ENCODE data around the gene CBLN3. TPM values are rescaled to one million over a fixed set of nuclear protein-coding genes. Genes with fewer than 3 reads are reported as not detected.

CBLN3 gene
- polyA plus RNA-seq, 1 donor: 3.7 TPM

DNA sequence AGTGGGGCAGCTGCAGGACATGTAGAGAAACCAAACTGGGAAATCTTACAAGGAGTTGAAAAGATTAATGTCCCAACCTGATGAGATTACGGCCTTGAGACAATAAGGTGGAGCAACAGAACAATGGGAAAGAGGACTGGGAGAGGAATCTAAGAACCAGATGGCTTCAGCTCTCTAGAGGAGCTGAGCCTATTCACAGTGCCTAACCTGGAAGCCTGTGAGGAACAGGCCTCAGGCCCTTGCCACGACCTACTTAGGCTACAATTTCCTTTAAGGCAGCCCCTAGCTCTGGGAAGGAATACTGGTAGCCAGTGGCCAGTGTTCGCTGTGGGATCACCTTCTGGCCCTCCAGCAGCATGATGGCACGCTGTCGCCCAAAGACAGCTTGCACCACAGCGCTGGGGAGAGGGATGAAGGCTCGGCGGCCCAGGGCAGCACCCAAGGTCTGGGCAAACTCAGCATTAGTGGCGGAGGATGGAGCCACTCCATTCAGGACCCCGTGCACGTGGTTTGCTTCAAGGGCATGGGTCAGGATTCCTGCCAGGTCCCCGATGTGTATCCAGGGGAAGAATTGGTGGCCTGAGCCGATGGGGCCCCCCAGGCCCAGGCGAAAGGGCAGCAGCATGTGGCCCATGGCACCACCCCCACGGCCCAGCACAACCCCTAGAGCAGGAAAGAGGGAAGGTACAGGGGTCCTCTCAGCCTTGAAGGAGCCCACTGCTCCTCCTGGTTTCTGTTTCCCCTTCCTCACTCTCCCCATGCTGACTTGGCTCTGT is 10.6 kb upstream of the CBLN3 start:
- DNase-seq: no peak

DNA sequence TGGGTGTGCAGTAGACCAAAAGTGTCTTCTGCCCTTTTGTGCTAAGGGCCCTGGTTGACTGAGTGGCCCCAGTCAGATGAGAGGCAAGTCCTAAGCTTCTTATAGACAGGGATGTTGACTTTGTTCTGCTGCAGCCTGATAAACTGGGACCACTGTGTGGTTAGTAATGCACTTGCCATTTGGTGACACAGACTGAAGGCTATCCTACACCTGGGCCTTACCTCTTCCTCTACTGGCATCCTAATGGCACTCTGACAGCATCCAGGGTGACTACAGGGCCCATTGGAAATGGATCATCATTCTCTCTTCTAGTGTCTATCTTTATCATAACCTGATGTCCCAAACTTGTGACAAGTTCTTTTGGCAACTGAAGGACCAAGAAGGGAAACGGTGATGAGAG is 9.8 kb upstream of the CBLN3 start:
- DNase-seq: no peak

DNA sequence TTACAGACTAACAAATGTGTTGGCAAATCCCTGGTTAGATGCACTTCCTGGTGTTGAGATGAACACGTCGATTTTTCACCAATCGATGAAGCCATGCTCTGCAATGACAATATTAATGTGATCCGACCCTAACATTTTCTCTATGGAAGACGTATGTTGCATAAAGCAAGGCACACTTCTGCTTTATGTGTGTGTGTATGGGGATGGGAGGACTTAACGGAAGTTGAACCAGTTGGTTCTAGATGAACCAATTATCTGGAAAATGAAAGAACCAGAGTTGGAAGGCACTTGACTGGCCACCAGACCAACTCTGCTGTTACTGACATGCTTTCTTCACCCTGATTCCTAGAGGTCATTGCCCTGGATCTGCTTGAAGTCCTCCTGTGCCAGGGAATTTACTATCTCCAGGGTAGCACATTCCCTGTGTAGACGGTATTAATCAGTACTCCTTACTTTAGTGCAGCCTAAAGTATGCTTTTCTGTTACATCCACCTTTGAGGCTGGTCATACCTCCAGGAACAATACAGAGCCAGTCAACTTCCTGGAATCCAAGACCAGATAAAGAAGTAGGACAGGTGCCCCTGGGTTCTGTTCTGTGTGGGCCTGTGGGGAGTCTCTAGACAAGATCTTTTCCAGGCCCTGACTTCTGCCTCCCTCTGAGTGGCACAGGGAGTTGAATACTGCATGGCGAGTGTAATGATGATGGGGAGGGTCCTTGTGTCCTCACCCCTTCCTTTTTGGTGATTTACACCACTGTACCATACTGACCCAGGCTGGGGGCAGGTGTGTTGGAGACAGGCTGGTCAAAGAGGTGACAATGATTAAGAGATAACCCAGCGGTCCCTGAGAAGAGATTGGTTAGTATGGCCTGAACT is 9.0 kb upstream of the CBLN3 start:
- no peak for DNase-seq

DNA sequence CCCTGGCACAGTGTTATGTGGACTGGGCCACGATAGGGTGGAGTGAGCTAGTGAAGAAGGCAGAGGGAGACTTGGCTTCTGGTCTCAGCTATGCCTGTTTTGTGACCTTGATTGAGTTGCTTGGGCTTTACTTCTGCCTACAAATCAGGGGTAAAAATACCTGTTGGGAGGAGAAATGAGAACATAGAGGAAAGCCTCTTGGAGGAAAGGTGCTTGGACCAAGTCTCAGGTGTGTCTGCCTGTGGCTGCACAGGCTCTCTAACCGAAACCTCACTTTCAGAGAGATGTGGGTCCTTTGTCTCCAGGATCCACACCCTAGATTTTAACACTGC is 8.2 kb upstream of the CBLN3 start:
- no peak for DNase-seq

DNA sequence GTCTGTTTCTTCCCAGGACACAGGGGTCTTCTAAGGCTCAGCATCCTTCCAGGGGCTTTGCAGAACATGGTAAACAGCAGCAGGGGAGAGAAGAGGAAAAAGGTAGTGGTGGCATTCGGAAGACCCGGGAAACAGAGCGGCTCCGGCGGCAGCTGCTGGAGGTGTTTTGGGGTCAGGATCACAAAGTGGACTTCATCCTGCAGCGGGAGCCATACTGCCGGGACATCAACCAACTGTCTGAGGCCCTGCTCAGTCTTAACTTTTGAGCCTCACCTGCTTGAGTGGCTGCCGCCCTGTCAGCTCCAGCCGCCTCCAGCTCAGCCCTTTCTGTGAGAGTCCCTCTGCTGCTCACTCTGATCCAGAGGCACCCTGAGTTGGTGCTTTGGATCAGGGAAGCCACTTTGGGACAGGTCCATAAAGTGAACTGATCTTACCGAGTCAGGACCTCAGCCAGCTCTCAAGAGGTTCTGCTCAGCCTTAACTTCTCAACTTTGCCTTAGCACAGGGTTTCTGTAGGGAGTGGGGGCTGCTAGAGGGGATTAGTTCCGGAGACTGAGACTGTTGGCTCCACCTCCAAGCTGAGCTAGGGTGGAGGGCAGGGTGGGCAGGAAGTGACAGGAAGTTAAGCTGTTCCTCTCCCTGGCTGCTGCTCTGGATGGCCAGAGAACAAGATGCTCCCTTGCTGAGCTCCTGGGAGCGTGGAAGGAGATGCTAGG is 7.7 kb upstream of the CBLN3 start:
- no peak for DNase-seq

DNA sequence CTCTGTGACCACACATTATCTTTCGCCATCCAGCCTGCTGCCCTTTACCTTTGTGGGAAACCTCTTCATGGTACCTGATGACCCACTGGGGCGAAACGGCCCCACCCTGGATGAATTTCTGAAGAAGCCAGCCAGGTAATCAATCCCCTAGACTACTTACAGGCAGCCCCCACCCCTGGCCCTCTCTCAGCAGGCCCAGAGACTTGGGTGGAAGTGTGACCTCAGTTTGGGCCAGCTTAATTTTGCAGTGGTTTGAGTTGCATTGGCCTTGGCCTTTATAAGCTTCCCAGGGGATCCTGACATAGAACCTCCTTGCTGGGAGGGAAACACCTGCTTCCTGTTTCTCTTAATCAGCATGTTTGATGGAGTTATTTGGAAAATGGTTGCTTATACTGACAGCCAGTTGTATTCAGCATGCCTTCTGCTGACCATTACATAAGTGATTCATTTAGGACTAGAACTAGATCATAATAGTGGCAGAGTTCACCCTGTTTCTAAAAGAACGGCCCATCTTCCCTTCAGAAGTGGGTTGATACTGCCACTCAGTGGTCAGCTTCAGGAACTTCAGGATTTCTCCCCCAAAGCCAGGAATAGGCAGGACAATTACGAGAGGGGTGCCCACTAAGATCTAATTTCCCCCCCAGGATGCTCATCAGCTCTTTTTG is 7.0 kb upstream of the CBLN3 start:
- peak; percentile 70 for DNase-seq

DNA sequence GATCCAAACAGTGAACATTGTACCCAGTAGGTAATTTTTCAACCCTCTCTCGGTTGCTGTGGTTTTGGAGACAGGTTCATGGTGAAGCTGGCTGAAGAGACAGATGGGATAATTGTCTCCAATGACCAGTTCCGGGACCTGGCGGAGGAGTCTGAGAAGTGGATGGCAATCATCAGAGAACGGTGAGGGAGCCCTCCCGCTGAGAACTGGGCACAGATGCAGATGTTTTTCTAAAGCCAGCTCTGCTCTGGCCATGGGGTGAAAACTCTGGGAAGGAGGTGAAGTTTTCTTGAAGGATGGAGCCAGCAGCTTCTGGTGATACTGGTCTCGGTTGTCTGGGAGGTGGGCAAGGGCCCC is 6.5 kb upstream of the CBLN3 start:
- no peak for DNase-seq

DNA sequence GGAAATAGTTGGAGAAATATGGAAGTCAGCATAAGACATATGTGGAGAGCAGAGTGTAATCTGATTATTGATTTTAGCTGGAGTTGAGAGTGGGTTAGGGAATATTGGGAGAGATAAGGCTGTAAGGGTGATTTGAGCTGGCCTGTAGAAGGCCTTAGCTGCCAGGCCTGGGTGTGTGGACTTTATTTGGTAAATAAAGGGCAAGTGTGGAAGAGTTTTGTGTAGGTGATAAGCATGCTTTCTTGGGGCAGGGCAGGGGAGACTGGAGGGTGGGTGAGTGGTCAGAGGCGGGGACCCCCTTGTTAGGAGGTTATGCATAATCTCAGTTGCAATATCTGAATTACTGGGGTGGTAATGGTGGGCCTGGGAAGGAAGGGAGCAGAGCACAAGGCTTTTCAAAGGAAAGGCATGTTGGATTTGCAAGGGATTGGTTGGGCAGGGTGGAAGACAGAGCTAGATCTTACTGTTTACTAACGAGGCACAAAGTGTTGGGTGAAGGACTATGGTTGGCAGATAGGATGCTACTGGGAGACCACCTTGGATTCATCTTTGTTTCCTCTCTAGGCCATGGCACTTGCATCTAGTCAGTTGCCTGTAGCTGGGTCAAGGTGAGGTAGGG is 5.8 kb upstream of the CBLN3 start:
- DNase-seq: no peak

DNA sequence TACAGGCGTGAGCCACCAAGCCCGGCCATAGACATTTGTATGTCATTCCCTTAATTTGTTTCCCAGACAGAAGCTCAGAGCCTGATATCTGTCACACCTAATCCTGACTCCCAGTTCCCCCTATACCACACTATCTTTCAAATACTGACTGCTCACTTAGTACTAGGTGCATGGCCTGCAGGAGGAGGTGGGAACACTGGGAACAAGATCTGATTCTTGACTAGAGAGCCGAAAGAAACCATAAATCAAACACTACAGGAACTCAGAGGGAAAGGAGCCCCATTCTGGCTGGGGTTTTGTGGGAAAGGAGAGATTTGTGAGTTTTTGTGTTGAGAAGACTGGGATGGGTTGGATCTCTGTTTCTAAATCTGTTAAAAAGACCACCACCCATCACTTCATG is 5.2 kb upstream of the CBLN3 start:
- no peak for DNase-seq

DNA sequence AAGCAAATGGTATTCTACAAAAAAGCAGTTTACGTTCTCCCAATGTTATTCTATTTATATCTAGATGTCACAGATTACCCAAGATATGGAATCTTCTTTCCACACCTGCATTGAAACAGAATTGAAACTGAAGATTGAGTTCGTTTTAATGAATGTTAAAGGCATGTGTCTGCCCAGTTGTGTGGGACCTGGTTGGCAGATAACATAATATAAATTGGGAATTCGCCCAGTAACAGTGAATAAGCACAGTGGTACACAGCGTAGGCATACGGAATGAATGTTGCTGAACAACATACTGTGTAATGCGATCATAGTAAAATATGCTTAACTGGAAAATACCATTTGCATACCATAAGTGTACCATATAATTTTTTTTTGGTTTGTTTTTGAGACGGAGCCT is 4.6 kb upstream of the CBLN3 start:
- no peak for DNase-seq

DNA sequence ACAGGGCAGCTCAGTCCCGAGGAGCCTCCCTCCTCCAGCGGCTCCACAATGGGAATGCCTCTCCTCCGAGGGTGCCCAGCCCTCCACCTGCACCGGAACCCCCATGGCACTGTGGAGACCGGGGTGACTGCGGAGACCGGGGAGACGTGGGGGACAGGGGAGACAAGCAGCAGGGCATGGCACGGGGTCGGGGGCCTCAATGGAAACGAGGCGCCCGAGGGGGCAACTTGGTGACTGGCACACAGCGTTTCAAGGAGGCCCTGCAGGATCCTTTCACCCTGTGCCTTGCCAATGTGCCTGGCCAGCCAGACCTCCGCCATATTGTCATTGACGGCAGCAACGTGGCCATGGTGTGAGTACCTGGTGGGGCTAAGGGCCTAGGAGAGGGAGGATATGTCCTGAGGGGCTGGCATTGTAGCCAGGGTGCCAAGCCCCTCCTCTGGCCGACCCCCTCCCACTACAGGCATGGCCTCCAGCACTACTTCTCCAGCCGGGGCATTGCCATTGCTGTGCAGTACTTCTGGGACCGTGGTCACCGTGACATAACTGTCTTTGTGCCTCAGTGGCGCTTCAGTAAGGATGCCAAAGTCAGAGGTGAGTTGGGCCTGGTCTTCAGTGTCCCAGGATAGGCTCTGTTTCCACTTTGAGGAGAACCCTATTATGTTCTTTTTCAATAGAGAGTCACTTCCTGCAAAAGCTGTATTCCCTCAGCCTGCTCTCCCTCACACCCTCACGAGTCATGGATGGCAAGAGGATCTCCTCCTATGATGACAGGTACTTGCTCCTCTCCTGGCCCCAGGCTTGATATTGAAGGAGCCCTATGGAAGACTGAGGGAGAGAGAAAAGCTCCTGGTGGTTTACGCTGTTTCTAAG is 3.0 kb upstream of the CBLN3 start:
- no peak for DNase-seq

DNA sequence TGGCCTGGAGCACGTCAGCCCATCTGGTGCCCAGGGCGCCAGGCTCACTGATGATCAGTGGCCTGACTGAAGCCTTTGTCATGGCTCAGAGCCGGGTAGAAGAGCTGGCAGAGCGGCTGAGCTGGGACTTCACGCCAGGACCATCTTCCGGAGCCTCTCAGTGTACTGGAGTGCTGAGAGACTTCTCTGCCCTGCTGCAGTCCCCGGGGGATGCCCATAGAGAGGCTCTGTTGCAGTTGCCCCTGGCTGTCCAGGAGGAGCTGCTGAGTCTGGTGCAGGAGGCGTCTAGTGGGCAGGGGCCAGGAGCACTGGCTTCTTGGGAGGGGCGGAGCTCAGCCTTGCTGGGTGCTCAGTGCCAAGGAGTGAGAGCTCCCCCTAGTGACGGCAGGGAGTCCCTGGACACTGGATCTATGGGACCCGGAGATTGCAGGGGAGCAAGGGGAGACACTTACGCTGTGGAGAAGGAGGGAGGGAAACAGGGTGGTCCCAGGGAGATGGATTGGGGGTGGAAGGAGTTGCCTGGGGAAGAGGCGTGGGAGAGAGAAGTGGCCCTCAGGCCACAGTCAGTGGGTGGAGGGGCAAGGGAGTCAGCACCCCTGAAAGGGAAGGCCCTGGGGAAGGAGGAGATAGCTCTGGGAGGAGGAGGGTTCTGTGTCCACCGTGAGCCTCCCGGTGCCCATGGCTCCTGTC is 2.2 kb upstream of the CBLN3 start:
- peak; percentile 81 for DNase-seq

DNA sequence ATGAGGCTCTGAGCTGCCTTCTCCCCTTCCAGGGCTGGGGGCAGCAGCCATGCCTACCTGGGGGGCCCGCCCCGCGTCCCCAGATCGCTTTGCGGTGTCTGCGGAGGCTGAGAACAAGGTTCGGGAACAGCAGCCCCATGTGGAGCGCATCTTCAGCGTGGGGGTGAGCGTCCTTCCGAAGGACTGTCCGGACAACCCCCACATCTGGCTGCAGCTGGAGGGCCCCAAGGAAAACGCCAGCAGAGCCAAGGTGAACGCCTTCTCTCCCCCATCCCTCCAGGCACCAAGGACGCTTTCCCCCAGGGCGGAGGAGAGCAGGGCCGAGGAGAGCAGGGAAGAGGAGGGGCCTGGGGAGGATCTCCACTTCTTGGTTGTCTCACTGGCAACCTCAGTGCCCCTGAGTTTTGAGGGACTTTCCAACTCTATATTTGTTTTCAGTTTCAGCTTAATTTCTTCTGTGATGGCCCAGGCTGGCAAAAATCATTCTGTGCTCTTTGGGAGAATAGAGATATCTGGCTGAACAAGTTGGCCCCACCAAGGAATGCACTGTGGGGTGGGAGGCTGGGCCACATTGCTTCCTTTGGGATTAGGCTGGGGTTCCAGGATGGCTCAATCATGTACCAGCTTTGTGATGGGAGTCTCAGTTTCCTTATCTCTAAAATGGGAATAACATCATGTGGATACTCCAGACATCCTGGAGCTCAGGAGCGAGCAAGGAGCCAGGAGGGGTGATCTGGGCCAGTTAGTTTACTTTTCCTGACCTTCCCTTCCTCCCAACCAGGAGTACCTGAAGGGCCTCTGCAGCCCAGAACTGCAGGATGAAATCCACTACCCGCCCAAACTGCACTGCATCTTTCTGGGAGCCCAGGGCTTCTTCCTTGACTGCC is 1.5 kb upstream of the CBLN3 start:
- no peak for DNase-seq

DNA sequence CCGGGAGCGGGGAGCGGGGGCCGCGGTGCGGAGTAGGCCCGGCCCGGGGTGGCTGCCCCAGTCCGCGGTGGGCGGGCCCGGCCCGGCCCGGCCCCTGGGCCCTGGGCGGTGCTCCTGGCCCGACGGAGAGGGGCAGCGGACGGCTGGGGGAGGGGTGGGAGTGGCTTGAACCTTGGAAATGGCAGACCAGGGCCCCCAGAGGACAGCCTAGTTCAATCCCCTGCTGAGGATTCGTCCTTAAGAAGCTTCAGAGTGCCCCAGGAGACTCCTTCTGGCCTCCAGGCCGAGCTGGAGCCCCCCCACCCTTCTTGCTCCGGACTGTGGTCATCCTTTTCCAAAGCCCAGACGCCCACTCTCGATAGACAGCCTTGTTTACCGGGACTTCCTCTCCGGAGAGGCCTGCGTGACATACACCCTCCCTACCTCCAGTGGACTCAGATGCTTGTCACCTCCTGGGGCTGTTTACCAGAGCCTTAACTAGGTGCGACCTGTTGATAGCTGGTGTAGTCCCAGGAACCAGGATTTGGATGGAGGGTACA is 744 bp upstream of the CBLN3 start:
- peak; percentile 69 for DNase-seq

DNA sequence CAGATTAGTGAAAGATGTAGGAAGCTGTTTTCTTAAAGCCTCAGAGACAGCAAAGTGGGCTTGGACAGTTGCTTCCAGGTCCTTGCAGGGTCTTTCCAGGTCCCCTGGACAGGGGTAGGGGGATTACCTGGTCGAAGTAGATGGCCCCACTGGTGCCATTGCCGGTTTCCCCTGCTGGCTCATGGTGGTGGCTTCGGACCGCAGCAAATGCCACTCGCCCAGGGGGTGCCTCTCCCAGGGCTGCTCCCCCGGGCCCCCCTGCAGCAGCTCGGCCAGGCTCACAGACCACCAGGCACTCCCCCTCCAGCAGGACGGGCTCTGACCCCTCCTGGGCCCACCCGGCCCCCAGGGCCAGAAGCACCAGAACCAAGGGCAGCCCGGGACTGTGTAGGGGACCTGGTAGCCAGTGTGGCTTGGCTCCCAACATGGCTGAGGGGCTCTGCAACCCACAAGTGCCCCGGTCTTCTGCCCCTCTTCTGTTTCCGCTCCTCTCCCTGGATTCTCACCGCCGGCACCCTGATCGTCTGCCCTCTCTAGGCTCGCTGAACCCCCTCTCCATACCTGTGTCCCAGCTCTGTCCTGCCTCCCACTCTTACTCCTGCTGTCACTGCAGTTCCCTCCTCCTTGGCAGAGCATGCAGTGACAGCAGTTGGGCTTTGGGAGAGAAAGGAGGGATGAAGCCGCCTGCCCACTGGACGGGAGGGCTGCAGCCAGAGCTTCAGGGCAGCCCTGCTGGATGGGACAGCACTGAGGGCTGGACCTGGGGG is 657 bp downstream of the CBLN3 start:
- DNase-seq: no peak

DNA sequence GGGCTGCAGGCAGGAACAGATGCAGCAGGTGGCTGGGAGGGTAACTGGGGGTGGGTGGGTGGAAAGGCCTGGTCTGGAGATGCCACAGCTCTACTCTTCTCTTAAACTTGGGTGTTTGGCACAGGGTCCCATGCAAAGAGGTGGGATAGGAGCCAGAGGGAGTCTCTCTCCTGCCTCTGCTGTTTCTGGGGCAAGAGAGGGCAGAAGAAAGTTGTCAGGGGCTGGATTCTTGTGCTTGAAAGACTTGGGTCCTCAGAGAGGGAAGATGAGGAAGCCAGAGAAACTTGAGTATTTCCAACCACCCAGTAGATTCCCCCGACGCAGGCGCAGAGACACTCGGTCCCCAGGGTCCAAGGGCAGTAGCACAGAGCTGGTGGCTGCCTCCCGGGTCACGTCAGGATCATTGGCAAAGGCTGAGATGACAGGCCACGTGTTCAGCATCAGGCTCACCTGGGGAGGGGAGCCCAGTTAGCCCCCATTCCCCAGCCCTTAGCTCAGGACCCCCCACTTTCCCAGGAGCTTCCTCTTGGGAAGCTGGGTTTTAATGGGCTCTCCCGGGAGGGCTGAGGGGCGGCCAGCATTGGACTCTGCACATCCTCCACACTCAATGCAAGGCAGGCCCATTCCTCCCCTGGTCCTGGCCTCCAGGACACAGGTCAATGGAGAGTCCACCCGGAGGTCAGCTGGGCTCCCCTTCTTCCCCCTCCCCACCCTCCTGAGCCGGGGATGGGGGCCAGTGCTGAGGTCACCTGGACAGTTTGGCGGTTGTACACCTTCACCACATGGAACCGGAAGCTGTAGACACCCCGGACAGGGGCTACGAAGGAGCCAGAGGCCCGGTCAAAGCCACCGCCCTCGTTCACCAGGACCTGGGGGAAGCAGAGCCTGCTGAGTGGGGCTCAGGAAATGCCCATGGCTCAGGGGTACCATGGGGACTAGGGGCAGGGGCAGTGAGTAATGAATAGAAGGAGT is 1.6 kb downstream of the CBLN3 start:
- DNase-seq: no peak

All from left kidney (tissue), 2 donors.